SHP77 treated with DMSO at 0.1 percent for 48 hours (cell line): Measurements from ENCODE around the gene DNAH17.
A peak's percentile ranks its signal among the peaks of the same experiment; 100 is the strongest.
"Not testable (repeated sequence)": the region's sequence is repeated elsewhere in the genome, so short reads cannot be mapped to it uniquely, and the experiment has no call there.

ENCODE experiments used
- DNase-seq: peaks from one replicate; lab custom pipeline; 2025; lab: John Stamatoyannopoulos, UW

DNAH17 gene

GRCh38 chr17:78476149-78476548 is 101.0 kb downstream of the DNAH17 start:
- no peak for DNase-seq

- DNase-seq = no peak
These were observed 102.0 kb downstream of the DNAH17 start for GRCh38 chr17:78475211-78475610.

GRCh38 chr17:78474614-78475146 is 102.5 kb downstream of the DNAH17 start:
- DNase-seq = no peak

GRCh38 chr17:78473951-78474613 is 103.1 kb downstream of the DNAH17 start:
- DNase-seq = no peak

DNA sequence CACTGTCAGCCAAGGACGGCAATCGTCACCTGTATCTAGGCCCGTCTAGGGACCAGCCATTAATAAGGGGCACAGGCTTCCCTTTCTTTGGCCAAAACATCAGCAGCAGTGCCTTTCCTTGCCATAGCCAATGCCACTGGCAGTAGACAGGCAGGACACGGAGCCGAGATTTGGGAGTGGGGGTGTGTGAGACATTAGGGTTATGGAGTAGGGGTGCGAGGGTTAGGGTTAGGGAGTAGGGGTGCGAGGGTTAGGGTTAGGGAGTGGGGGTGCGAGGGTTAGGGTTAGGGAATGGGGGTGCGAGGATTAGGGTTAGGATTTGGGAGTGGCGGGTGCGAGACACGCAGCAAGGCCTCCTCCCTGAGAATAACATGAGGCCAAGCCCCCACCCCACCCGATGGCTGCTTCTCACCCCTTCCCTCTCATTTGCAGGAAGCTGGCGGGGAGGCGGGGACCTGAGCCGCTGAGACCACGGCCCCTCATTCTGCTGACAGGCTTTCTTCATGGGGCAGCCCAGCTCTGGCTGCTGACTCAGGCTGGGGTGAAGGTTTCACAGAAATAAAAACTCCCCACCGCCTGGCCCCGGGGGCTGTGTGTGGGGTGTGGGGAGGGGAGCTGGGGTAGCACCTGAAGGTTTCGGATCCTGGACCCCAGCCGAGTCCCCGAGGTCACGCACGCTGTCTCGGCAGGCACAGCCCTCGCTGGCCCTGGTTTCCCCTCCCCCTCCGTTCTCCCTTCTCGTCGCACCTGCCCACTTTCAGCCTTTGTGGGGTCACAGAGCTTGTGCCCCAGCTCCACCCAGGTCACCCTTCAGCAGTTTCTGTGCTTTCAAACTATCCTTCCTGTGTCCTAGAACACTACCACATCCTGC is 104.9 kb downstream of the DNAH17 start:
- no peak for DNase-seq

- DNase-seq = no peak
These were observed 105.6 kb downstream of the DNAH17 start for GRCh38 chr17:78471635-78472034.

GRCh38 chr17:78469443-78469842 is 107.8 kb downstream of the DNAH17 start:
- no peak for DNase-seq

GRCh38 chr17:78468366-78468765 is 108.8 kb downstream of the DNAH17 start:
- DNase-seq = no peak

DNA sequence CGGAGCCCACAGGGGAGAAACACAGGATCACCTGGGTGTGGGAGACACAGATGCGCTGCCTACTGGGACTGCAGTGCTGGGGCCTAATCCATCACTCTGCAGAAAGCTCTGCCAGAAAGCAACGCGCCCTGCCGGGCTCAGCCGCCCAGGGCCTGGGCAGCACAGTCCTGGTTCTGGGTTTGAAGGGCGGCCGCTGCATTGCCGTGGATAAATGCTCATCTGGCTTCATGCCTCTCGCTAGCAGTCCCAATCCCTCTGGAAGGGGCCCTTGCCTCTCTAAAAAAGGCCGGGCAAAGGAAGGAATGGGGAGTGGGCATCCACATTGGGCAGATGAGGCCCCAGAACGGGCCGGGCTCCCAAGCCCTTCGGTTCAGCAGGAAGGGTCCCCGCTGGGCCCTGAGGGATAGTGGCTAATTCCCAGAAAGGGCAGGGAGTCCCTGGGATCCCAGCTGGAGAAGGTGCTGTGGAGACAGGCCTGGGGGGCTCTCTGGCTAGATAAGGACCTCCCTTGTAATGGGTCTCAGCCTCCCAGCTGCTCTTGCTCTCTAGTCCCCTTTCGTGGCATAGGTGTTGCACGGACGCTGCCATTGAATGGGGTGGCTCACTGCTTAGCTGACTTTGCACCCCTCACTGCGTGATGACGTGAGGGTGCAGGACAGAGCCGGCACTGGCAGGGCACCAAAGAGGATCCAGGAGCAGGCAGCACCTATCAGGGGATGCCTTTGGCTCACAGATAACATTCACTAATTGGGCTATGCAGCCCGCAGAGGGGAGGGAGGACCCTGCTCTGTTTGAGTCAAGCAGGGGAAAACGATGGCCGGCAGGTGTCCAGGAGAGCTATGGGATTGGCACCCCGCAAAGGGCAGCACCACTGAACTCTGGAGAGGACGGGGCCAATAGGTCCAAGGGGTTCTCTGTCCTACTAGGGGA is 110.1 kb downstream of the DNAH17 start:
- DNase-seq = no peak

GRCh38 chr17:78466109-78466785 is 110.9 kb downstream of the DNAH17 start:
- DNase-seq = not testable (repeated sequence)

- no peak for DNase-seq
These were observed 115.0 kb downstream of the DNAH17 start for GRCh38 chr17:78462148-78462547.

DNA sequence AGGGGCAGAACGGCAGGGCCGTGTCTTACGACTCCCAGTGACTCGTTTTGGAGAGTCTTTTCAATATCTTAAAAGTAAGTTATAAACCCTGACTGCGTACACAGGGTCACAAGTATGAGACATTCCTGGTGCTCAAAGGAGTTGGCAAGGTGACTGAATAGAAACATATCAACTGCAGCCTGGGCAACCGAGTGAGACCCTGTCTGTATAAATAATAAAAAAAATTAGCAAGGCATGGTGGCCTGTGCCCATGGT is 115.5 kb downstream of the DNAH17 start:
- no peak for DNase-seq

DNA sequence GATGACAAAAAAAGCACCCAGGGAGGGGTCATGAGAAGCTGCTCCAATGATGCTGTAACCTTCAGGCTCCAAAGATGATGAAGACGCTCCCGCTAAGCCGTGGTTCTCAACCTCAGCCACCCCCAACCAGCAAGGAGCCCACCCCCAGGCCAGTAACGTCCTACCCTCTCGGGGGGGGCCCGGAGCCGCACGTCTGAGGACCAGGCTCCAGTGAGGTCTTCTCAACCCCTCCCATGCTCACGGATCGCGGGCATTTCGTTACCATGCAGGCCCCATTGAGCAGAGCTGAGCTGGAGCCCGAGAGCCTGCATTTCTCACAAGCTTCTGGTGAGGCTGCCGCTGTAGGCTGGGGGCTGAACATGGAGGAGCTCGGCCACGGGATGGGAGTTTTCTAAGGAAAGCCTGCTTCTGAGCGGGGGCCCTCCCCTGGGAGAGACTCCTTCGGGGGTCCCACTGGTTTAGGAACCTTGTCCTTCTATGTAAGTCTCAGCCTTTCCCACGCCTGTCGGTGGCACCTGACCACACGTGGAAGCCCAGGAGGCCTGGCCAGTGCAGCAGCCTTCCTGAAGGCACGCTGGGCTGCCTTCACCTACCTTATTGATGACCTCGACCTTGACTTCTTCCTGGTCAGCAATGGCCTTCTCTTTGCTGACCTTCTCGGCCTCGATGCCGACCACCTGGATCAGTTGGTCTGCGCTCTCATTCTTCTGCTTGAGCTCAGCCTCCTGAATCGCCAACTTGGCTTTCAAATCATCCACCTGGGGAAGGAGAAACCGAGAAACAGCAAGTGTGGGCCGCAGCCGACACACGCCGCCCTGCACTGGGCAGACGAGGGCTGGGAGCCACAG is 116.0 kb downstream of the DNAH17 start:
- no peak for DNase-seq

DNA sequence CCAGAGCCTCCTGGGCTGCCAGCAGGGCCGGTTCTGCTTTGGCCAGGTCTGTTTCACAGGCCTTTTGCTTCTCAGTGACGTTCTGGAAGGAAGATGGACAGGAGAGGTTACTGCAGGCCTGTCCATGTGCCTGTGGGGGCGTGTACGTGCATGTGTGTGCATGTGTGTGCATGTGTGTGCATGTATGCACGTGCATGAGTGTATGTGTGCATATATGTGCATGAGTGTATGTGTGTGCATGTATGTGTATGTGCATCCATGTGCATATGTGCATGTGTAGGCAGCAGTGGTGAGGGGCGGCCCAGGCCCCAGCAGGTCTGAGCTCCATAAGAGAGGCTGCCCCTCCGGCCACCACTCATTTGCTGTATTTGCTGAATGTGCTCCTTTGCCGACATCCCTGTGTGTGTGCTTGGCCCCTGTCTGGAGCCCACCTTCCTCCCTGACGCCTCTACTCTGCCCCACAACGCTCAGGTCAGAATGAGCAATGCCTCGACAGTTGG is 117.0 kb downstream of the DNAH17 start:
- DNase-seq = no peak

DNA sequence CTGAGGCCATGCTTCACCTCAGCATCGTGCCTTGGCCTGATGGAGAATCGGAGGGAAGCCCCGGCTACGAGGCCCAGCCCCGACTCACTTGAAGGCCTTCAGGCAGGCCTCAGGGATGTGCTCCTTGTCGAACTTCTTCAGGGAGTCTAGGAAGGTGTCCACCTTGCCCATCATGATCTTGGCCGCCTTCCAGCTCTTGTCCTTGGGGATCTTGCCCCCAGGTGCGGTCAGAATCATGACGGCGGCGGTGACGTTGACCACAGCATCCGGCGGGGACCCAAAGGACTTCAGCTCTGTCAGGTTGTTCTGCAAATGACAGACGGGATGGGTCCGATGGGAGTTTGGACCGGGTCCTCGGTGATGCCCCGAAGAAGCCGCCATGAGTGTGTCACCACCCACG is 117.5 kb downstream of the DNAH17 start:
- no peak for DNase-seq

GRCh38 chr17:78458736-78459335 is 118.4 kb downstream of the DNAH17 start:
- no peak for DNase-seq

- no peak for DNase-seq
These were observed 119.1 kb downstream of the DNAH17 start for GRCh38 chr17:78458091-78458490.

- DNase-seq = no peak
These were observed 122.8 kb downstream of the DNAH17 start for GRCh38 chr17:78454346-78454745.

GRCh38 chr17:78451753-78452152 is 125.4 kb downstream of the DNAH17 start:
- no peak for DNase-seq

DNA sequence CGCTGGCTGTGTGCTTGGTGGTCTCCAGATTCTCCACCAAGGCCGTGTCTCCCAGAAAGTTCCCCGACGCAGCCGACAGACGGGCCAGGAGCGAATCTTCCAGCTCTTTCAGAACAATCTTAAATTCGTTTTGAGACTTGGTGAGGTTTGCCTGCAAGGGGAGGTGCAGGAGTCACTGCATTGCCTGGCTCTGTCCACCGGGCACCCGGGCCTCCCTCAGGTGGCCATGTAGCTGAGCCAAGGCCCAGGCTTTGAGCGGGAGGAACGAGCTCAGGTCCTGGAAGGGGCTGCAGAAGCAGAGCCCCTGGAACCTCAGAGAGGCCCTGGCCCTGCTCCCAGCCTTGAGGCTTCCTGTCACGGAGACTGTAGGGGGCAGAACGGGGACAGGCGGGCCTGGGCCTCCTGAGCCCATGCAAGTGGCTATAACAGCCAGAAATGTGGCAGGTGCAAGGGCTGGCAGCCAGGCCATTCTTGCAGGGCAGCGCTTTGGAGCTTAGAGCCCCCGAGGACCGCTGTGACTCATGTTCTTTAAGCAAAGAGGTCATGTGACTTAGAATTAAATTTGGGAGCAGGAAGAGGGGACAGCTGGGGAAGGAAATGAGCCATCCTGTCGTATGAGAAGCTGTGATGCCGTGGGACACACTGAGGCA is 126.4 kb downstream of the DNAH17 start:
- peak; percentile 85 for DNase-seq
